GM21529 (cell line): ENCODE measurements around the gene PGC.
A peak's percentile ranks its signal among the peaks of the same experiment; 100 is the strongest.

ENCODE experiments used
- ATAC-seq: cut with Tn5 transposase; IDR thresholded peaks from one replicate; pipeline ENCODE4 v1.9.1; 2021; ENCODE audit not compliant: unreplicated experiment

PGC gene

DNA sequence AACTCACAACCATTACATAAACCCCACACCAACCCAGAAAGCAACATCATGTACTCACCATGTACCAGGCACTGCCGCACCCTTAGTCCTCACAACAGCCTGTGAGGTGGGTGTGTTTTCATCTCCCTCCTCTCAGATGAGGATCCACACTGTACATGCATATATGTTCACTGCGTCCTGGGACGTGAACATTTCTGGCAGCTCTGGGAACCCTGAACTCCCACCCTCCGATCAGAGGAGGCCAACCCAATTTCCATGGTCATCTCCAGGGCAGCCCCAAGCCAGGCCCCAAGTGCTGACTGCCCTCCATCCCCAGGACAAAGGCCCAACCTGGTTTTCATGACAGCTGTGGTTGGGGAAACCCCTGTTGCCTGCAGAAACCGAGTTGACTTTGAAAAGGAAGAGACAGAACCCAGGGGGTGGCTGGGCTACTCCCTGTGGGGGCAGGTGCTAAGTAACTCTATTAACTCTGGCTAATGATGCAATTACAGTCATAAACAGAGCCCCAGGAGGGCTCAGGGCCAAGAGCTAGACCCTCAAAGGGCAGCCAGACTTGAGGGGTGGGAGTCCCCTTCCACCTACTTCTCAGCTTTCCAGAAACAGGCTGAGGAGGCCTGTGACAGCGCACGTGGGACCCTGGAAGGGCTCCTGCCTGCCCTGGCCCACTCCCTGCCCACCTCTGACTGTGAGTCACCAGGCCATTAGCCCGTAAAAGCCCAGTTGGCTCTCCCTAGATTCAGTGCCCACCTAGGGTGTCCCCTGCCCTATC is 14.4 kb downstream of the PGC start:
- ATAC-seq, result peak; percentile 33

DNA sequence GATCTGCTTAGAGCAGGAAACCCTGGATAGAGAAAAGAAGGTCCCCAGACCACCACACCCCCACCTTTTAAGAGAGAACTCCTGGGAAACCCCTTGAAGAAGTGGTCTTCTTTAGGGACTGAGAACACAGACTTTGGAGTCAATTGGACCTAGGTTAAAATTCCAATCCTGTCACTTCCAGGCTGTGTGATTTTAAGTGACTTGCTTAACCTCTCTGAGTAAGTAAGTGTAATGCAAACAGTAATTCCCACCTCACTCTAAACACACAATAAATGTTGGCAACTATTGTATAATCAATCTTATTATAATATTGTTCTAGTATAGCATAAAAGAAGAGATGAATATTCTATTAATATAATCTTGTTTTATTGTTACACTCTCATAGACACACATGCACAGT is 15.0 kb downstream of the PGC start:
- no peak for ATAC-seq

DNA sequence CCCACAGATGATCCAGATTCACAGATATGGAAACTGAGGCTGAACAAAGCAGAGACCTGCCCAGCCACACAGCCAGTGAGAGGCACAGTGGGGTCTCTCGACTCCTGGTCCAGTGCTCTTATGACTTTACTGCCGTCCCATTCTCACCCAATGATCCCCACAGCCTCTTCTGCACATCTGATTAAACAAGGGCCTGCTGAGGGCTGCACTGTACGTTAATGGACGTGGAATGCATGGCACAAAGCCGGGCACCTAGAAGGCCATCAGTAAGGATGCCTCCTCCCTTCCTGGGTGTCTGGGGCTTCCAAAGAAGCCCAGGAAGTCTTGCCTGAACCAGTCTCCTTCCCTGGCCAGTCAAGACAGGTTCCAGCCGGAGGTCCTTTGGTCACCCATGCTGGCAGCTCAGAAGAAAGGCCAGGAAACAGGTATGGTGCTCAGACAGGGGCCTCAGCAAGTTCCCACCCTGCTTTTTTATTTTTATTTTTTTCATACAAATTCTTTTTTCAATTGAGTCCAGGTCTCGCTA is 15.6 kb downstream of the PGC start:
- ATAC-seq, result no peak

DNA sequence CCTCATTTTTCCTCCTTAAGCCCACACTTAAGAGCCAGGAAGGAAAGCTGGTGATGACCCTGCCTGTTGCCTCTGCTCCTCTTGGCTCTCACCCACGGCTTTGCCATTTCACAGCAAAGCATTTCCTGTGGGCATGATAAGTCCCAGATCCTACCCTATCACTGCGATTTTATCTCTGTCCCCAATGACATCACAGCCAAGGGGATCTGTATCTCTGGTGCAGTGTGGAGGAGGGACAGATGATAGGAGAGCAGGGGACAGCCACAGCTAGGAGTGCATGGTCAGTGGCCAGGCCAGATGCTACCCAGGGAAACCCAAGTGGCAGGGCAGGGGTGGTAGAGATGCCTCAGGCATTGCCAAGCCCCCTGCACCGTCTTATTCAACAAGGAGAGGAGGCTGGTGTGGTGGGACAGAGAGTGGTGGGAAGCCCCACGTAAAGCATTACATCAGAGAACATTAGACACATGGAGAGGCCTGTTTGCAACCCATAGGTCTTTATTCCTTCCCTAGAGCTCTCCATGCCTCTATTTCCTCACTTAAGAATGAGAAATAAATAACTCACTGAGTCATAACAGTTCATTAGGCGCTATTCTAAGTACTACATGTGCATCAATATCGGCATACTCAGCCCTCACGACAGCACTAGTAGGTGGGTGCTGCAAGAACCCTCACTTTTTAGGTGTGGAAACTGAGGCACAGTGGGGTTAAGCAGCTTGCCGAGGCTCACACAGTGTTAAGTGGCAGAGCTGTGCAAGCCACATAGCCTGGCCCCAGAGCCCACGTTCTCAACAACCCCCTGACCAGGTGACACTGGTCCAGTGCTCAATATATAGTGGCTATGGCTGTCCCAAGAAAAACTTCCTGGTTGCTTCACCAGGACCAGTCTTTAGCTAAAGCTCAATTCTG is 16.4 kb downstream of the PGC start:
- ATAC-seq, result no peak

DNA sequence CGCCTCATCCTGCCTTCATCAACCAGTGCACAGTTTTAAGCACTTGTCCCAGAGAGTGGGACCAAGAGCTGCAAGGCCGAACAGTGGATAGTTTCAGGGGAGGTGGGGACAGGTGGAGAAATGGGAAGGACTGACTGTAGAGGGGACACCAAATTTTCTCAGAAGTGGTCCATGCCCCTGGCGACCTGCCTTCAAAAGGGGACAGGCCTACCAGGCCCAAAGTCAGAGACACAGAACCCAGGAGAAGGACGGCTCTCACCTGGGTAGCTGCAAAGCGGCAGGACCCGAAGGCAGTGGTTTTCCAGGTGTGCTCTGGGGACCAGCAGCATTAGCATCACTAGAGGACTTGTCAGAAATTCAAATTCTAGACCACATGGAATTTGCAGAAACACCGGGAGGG is 17.6 kb downstream of the PGC start:
- no peak for ATAC-seq

DNA sequence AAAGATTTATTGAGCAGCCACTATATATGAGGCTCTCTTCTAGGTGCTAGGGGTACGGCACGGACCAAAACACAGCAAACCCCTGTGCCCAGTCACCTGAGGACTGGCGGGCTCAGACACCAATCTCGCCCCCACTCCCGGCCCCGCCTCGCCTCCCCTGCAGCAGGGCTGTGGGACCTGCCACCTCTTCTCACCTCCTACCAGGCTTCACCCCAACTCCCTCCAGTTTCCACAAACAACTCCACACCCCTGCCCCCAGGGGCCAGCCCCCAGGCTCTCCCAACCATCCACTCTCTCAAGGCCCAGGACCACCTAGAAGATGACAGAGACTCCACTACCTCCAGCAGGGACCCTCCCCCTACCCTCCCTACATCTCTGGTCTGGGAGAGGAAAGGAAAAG is 18.2 kb downstream of the PGC start:
- ATAC-seq, result no peak

DNA sequence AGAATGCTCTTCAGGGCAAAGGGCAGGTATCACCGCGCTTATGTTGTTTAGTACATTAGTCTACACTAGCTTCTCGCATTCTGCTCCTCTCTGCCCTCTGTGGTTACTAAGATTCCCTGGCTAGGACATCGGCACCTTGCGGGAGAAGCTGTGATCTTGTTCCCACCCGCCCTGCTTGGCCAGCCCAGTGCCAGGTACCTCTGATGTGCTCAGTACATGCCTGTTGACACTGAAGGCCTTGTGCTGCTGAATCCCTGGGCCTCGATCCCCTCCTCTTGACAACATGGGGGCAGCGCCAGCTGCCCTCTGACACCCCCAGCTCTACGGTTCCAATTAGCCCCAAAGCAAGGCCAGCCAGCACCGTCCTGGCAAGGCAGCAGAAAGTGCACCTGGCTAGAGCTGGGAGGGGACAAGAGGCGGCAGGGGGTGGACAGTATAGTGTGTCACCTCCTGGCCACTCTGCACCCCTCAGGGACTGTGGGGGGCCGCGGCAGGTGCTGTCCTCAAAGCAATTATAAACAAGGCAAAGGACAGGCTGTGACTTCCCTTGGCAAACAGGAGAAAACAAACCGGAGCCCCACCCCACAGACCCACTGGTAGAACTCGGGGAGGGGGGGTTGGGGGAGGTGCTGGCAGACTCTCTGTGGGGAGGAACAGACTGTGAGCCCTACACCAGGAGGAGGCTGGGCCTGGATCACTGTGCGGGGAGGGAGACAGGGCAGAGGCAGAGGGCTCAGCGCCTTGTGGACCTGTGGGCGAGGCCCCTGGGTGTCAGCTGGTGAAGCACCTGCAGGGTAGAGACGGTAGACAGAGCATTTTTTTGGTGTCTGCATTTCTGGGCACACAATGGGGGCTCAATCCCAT is 18.9 kb downstream of the PGC start:
- no peak for ATAC-seq

DNA sequence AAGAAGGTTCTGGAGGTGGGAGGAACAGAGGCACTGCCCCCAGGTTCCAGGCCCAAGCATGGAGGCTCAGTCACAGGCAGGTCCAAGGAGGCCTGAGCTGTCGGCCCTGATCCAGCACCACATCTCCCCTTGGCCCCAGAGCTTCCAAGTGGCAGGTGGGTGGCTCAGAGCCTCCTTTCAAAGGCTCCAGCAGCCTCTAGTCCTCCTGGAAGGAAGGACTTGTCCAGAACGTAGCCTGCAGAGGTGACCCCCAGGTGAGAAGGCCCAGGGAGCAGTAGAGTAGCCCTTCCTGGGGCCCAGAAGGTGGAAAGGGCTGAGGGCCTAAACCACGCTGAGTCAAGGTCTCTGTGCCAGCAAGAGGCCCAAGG is 19.5 kb downstream of the PGC start:
- no peak for ATAC-seq

DNA sequence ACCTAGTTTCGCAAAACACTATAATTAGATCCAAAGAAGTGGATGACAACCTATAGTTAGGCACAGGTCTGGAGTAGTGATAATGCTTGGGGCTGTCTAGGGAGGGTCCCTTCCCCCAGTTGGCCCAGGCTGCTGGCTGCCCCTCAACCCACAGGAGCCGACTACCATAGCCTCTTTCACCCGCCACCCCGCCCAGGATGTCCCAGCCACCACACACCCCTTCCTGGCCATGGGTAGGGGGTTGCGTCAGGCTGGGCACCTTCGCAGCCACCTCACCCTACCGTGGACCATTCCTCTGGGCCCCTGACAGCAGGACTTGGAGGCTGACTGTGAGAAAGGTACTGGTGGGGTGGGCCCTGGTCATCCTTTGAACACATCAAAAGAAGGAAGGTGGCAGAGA is 20.3 kb downstream of the PGC start:
- ATAC-seq, result no peak

DNA sequence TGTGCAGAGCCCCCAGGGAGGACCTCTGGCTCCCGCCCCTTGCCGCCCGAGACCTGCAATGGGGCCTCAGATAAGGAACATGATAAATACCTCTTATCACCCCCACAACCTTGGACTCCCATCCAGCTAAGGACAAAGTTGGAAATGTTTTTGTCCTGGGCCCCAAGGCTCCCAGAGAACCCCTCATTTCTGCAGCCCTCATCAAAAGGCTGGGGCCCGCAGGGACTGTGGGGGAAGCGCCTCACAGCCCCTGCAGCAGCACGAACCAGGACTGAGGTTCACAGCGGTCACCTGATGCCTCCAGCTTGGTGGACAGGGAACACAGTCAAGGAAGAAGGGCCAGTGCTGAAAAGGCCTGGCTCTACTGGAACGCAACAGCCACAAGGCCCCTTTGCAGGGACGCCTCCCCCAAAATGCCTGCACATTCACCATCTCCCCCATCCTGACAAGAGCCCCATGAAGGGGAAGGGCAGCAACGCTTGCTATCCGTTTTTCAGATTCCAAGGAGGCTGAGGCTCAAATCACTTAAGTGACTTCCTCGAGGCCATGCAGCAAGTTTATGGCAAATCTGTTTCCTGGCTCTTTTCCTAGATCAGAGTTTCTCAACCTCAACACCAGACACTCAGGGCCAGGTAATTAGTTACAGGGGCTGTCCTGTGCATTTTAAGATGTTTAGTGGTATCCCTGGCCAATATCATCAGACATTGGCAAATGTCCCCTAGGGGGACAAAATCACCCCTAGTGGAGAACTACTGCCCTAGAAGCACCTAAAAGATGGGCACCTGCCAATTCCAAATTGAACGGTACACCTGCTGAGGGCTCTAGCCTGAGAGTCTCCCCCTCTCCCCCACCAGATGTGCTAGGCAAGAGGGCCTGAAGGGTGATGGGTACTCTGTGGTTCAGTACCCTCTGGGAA is 22.4 kb downstream of the PGC start:
- no peak for ATAC-seq

DNA sequence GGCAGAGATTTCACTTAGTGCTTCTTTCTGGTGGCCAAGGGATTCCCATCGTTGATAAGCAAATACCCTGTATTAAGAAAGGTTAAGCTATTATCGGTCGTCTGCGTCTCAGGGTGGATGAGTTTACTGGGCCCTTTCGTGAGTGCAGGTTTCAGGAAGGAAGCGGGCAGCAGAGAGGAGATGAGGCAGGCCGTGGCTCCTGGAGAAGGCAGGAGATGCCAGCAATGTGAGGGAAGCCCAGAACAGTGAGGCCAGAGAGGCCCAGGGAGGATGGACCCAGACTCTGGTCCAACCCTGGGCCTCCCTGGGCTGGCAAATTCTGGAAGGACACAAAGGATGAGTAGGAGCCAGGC is 23.0 kb downstream of the PGC start:
- ATAC-seq, result no peak

DNA sequence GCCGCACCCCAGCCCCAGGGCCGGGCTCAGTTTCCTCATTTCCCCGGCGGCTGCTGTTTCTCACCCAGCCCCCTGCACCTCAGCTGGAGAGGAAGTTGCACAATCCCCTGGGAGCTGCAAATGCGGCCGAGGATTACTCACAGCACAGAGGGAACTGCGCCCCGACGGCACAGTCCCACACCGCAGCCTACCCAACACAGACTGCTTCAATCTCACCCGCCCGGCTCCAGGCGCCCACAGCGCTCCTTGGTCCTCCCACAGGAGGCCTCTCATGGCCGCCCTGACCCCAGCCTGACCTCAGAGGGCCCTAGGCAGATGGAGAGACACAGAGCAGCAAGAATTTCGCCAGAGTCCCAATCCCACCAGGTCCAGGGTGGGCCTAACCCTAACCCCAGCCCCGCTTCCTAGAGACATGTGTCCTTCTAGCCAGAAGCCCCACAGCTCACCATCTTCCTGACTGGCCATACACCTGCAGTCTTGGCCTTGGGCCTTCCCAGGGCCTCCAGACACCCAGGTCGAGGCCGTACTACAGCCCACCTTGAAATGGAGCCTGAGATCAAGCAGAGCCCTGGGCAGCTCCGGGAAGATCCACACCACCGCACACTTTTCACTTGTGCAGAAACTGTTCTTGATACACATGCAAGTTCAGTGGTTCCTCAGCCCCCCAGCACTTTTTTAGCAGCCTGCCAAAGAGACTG is 23.5 kb downstream of the PGC start:
- ATAC-seq, result peak; percentile 64

DNA sequence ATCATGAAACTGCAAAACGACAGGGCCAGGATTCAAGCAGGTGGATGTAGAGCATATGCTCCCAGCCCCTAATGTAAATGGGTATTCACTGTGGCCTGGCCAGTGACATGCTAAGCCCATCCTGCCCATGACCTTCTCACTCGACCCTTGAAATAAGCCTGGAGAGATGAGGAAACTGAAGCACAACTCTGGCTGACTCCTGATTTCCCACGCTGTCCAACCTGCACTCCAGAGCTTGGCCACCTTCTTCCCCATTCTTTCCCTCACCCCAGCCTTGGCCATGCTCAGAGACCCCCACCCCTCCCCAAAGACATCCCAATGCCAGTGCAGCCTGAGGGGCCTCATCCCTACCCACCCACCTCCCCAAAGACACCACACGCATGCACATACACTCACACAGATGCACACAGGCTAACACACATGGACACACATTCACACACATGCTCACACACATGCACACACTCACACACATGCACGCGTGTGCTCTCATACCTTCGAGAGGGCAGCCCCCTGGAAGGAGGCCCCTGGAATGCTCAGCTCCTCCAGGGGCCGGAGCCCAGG is 24.1 kb downstream of the PGC start:
- no peak for ATAC-seq

DNA sequence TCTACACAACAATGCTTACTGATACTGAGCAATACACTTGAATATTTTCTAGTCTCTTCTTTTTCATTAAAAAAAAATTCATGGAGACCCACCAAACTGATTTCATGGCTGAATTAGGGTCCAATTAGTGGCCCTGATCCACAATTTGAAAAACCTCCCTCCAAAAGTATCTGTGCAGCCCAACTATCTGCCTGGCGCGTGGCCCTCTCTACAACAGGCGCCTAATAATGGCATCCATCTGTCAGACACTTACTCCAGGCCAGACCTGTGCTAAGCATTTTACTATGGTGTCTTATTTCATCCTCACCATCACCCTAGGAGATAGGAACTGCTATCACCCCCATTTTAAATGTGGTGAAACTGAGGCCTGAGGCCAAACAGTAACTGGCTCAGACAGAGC is 25.8 kb downstream of the PGC start:
- ATAC-seq, result no peak

DNA sequence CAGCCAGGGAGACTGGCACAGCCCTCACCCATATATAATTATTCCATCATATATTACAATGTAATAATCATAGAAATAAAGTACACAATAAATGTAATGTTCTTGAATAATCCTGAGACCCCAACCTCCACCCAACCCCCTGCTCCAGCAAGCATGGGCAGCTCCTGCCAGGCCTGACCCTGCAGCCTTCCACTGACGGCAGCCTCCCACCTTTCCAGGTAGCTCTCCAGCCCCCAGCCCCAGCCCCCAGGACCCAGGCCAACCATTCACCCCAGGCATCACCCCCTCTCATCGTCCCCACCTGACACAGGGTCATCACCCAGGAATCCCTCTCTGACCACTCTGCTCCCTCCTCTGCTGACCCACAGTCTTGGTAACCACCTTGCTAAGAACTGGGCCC is 26.4 kb downstream of the PGC start:
- no peak for ATAC-seq

DNA sequence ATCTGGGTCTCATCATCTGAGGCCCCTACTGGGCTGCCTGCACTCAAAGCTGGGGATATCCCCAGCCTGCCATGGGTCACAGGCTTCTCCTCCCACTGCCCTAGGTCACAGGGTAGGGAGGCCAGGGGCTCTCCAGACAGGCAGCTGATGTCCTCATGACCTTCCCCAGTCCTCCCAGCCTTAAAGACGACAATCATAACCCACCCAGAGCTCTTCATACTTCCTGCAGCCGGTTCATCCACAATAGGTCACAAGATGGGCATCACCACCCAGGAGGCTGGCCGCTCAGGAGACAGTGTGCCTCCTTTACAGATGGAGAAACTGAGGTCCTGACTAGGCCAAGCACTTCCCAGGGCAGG is 27.0 kb downstream of the PGC start:
- no peak for ATAC-seq

DNA sequence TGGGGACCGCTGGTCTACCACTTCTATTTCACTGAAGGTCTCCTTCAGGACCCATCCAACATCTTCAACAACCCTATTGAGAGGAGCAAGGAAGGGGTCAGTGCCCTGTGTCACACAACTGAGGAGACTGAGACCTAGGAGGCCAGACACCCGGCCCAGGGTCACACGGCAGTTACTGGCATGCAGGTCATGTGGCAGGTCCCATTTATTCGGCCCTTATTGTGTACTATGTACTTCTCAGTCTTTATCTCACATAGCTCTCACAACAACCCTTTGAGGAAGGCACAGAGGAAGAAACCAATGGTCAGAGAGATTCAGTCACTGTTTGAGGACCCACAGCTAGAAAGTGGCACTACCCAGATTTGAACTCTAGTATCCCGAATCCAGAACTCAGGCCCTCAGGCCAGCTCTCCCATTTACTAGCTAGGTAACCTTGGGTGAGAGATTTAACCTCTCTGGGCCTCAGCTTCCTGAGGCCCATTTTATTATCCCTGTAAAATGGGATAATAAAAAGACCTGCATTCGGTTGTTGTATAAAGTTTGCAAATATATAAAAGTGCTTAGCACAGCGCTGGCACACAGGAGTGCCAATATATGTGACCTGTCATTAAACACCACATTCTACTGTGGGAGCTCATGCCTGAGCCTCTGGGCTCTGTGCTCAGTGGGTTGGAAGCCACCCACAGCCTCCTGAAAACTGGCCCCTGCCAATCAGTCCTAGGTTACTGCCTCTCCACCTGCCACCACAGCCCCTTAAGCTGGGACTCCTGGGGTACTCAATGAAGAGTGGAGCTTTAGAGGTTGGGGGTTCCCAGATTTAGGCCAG is 27.5 kb downstream of the PGC start:
- ATAC-seq, result no peak

DNA sequence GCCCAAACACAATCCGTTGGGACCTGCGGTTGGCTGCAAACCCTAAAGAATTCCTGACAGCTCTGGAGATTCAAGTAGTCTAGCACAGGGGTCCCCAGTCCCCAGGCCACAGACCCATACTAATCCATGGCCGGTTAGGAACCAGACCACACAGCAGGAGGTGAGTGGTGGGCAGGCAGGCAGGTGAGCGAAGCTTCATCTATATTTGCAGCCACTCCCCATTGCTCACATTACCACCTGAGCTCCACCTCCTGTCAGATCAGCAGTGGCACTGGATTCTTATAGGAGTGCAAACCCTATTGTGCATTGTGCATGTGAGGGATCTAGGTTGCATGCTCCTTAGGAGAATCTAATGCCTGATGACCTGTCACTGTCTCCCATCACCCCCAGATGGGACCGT is 28.4 kb downstream of the PGC start:
- no peak for ATAC-seq

DNA sequence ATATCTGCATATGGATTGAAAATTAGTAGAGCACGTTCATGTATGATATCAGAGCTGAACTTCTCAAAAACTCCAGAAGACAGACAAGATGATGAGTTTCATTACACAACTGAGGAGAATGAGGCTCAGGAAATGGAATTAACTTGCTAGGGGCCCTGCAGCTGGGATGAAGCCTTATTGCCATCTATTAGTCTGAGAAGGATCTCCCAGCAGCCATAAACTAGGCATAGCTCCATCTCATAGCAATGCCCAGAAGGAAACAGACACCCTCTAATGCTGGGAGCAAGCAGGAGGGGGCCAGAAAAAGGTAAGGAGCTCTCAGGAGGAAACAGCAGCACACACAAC is 29.8 kb downstream of the PGC start:
- ATAC-seq, result no peak
